Measurements from ENCODE around the gene VWA8. TPM values are rescaled to one million over a fixed set of nuclear protein-coding genes. Genes with fewer than 3 reads are reported as not detected.

The VWA8 gene
- polyA plus RNA-seq, 1 experiment = 12.4 TPM

GRCh38 chr13:41764558-41764957 is 196.4 kb downstream of the VWA8 start:
- H3K4me3 ChIP-seq (ENCODE audit: low read depth, low read length) = no peak overlapping the region
- ChIA-PET CTCF (interaction anchor here (1.1 kb wide), 1 partner anchor 96 kb away, joined by 5 read pairs; no protein-coding TSS in a partner anchor), POLR2A (no interaction called here)
- no peak for DNase-seq (ENCODE audit: low read depth, low spot score)
- TF ChIP-seq, protein P1, sequence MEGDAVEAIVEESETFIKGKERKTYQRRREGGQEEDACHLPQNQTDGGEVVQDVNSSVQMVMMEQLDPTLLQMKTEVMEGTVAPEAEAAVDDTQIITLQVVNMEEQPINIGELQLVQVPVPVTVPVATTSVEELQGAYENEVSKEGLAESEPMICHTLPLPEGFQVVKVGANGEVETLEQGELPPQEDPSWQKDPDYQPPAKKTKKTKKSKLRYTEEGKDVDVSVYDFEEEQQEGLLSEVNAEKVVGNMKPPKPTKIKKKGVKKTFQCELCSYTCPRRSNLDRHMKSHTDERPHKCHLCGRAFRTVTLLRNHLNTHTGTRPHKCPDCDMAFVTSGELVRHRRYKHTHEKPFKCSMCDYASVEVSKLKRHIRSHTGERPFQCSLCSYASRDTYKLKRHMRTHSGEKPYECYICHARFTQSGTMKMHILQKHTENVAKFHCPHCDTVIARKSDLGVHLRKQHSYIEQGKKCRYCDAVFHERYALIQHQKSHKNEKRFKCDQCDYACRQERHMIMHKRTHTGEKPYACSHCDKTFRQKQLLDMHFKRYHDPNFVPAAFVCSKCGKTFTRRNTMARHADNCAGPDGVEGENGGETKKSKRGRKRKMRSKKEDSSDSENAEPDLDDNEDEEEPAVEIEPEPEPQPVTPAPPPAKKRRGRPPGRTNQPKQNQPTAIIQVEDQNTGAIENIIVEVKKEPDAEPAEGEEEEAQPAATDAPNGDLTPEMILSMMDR (IDR thresholded peaks at IDR 0.05; ENCODE audit: low read depth, low read length) = no peak
- H3K27me3 ChIP-seq (ENCODE audit: control insufficient read depth, insufficient read depth, low read length) = no peaks in the 10 kb centered on the region
- no peak overlapping the region for H3K27ac ChIP-seq (ENCODE audit: low read depth, low read length)
- H3K9me3 ChIP-seq (ENCODE audit: control insufficient read depth, insufficient read depth, low read length) = no peaks in the 10 kb centered on the region

DNA sequence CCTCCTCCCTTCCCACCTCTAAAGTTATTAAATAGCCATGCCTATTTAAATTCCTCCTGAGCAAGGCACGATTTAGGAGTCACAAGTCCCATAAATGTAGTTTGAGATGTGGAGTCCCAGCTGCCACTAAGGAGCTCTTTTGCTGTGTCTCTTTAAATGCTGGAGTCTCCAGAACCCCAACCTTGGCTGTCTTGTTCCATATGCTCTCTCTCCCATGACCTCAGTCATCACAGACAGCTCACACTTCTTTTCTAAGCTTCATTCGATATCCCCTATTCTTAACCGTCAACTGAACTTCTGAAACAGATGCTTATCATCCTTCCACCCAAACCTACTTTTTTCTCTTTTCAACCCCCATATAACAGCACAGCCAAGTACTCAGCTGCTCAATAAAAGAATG is 197.1 kb downstream of the VWA8 start:
- H3K9me3 ChIP-seq (ENCODE audit: control insufficient read depth, insufficient read depth, low read length) = no peaks in the 10 kb centered on the region
- H3K27ac ChIP-seq (ENCODE audit: low read depth, low read length) = no peak overlapping the region
- H3K4me3 ChIP-seq (ENCODE audit: low read depth, low read length) = no peak overlapping the region
- H3K27me3 ChIP-seq (ENCODE audit: control insufficient read depth, insufficient read depth, low read length) = no peaks in the 10 kb centered on the region
- POLR2A ChIA-PET = no interaction called here
- CTCF ChIA-PET = no interaction called here
- TF ChIP-seq, protein P1 (IDR thresholded peaks at IDR 0.05; ENCODE audit: low read depth, low read length) = no peak
- no peak for DNase-seq (ENCODE audit: low read depth, low spot score)

DNA sequence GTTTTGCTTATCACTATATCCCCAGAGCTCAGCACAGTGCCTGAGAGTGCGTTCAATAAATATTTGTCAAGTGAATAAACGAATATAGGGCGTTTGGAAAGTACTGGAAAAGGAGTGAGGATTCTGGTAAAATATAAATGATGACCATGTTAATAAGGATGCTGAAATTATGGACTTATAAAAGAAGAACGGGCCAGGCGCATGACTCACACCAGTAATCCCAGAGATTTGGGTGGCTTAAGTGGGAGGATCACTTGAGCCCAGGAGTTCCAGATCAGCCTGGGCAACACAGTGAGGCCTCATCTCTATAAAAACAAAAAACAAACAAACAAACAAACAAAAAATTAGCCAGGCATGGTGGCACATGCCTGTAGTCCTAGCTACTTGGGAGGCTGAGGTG is 198.1 kb downstream of the VWA8 start:
- POLR2A ChIA-PET = no interaction called here
- no peak overlapping the region for H3K27ac ChIP-seq (ENCODE audit: low read depth, low read length)
- H3K9me3 ChIP-seq (ENCODE audit: control insufficient read depth, insufficient read depth, low read length) = no peaks in the 10 kb centered on the region
- H3K4me3 ChIP-seq (ENCODE audit: low read depth, low read length) = no peak overlapping the region
- CTCF ChIA-PET = no interaction called here
- DNase-seq (ENCODE audit: low read depth, low spot score) = no peak
- TF ChIP-seq, protein P1 (IDR thresholded peaks at IDR 0.05; ENCODE audit: low read depth, low read length) = no peak
- no peaks in the 10 kb centered on the region for H3K27me3 ChIP-seq (ENCODE audit: control insufficient read depth, insufficient read depth, low read length)

DNA sequence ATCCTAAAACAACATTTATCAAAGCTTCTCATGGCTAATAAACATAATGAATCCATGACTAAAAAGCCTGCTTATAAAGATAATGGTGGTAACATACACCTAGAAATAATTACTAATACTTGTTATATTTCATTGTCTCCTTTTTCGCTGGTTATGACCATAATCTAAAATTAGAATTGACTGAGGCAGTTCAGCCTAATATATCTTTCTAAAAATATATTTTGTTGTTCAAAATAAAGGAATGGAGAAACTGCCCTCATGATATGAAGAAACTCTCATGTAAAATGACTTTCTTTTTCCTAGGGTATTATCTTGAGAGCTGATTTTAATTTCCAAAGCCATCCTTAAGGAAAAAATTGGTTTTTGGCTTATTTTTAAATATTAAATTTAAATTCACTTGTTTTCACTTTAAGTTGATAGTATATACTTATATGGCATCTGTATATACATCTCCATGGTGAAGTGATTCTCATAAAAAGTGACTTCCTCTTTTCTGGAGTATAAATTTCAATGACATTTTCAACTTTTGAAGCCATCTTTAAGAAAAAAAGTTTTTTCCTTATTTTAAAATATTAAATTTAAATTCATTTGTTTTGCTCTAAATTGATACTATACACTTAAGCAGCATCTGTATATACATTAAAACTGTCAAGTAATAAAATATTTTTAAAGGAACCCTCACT is 204.6 kb downstream of the VWA8 start:
- POLR2A ChIA-PET = no interaction called here
- Histone ChIP-seq H3K9me3 (ENCODE audit: control insufficient read depth, insufficient read depth, low read length) (no peaks in the 10 kb centered on the region), H3K4me3 (ENCODE audit: low read depth, low read length) (no peak overlapping the region), H3K27me3 (ENCODE audit: control insufficient read depth, insufficient read depth, low read length) (no peaks in the 10 kb centered on the region), H3K27ac (ENCODE audit: low read depth, low read length) (no peak overlapping the region)
- DNase-seq (ENCODE audit: low read depth, low spot score) = no peak
- CTCF ChIA-PET = no interaction called here
- TF ChIP-seq, protein P1 (IDR thresholded peaks at IDR 0.05; ENCODE audit: low read depth, low read length) = no peak

- Histone ChIP-seq H3K9me3 (ENCODE audit: control insufficient read depth, insufficient read depth, low read length) (no peaks in the 10 kb centered on the region), H3K27ac (ENCODE audit: low read depth, low read length) (no peak overlapping the region)
- CTCF ChIA-PET = no interaction called here
Measured at GRCh38 chr13:41751734-41752445, 209.0 kb downstream of the VWA8 start.

More at GRCh38 chr13:41751734-41752445, 209.0 kb downstream of the VWA8 start:
- POLR2A ChIA-PET = no interaction called here
- no peaks in the 10 kb centered on the region for H3K27me3 ChIP-seq (ENCODE audit: control insufficient read depth, insufficient read depth, low read length)
- no peak overlapping the region for H3K4me3 ChIP-seq (ENCODE audit: low read depth, low read length)
- DNase-seq (ENCODE audit: low read depth, low spot score) = no peak
- TF ChIP-seq, protein P1 (IDR thresholded peaks at IDR 0.05; ENCODE audit: low read depth, low read length) = no peak
